ENCODE data around the gene C16orf82. TPM values are rescaled to one million over a fixed set of nuclear protein-coding genes. Genes with fewer than 3 reads are reported as not detected.
A peak's percentile ranks its signal among the peaks of the same experiment; 100 is the strongest.

The C16orf82 gene
- total RNA-seq, 1 experiment from 2014 or later = not detected

GRCh38 chr16:27088216-27088615 is 21.5 kb downstream of the C16orf82 start:
- DNase-seq (ENCODE audit: low spot score) = no peak

GRCh38 chr16:27096375-27096774 is 29.6 kb downstream of the C16orf82 start:
- DNase-seq (ENCODE audit: low spot score) = no peak

GRCh38 chr16:27097800-27098230 is 31.1 kb downstream of the C16orf82 start:
- no peak for DNase-seq (ENCODE audit: low spot score)

GRCh38 chr16:27098366-27099049 is 31.8 kb downstream of the C16orf82 start:
- DNase-seq (ENCODE audit: low spot score) = no peak

- no peak for DNase-seq (ENCODE audit: low spot score)
Measured at GRCh38 chr16:27102701-27103575, 36.2 kb downstream of the C16orf82 start.

GRCh38 chr16:27103954-27104353 is 37.2 kb downstream of the C16orf82 start:
- DNase-seq (ENCODE audit: low spot score) = no peak

GRCh38 chr16:27106305-27106704 is 39.6 kb downstream of the C16orf82 start:
- no peak for DNase-seq (ENCODE audit: low spot score)

- no peak for DNase-seq (ENCODE audit: low spot score)
Measured at GRCh38 chr16:27107185-27107592, 40.5 kb downstream of the C16orf82 start.

GRCh38 chr16:27108051-27108770 is 41.5 kb downstream of the C16orf82 start:
- no peak for DNase-seq (ENCODE audit: low spot score)

- DNase-seq (ENCODE audit: low spot score) = no peak
Measured at GRCh38 chr16:27108826-27109665, 42.3 kb downstream of the C16orf82 start.

GRCh38 chr16:27109666-27110523 is 43.2 kb downstream of the C16orf82 start:
- peak; percentile 66 for DNase-seq (ENCODE audit: low spot score)

GRCh38 chr16:27110524-27110896 is 43.8 kb downstream of the C16orf82 start:
- no peak for DNase-seq (ENCODE audit: low spot score)

- DNase-seq (ENCODE audit: low spot score) = no peak
Measured at GRCh38 chr16:27111486-27111885, 44.8 kb downstream of the C16orf82 start.

- DNase-seq (ENCODE audit: low spot score) = no peak
Measured at GRCh38 chr16:27112093-27112811, 45.5 kb downstream of the C16orf82 start.

- DNase-seq (ENCODE audit: low spot score) = no peak
Measured at GRCh38 chr16:27113341-27113841, 46.7 kb downstream of the C16orf82 start.

- no peak for DNase-seq (ENCODE audit: low spot score)
Measured at GRCh38 chr16:27114006-27114405, 47.3 kb downstream of the C16orf82 start.

GRCh38 chr16:27118526-27118925 is 51.8 kb downstream of the C16orf82 start:
- DNase-seq (ENCODE audit: low spot score) = no peak
